ENCODE data around the gene DRC1. TPM values are rescaled to one million over a fixed set of nuclear protein-coding genes. Genes with fewer than 3 reads are reported as not detected.

DRC1 gene
- 0.11 to 0.35 TPM (median 0.29 TPM) in 5 replicates for total RNA-seq (2022; extraction: Qiagen RNA extraction)

GRCh38 chr2:26401739-26402541, at the start of gene DRC1:
TSS of gene DRC1 (plus strand) at chr2:26401920. CDS start at chr2:26401990, 70 bp downstream.

GRCh38 chr2:26477911-26478253, 76.2 kb downstream of the DRC1 start, which contains the start of gene OTOF:
TSS of gene OTOF (minus strand) at chr2:26478124.

Other genes starting within 250 kb of the DRC1 start
- gene GAREM2, start 228.8 kb upstream of the DRC1 start, total RNA-seq (2022; extraction: Qiagen RNA extraction): 6.1 to 8.0 TPM (median 7.4 TPM) in 5 replicates
- 112 to 149 TPM (median 119 TPM) in 5 replicates for gene HADHA, start 157.3 kb upstream of the DRC1 start, total RNA-seq (2022; extraction: Qiagen RNA extraction)
- 90.9 to 97.9 TPM (median 97.4 TPM) in 5 replicates for gene HADHB, start 157.0 kb upstream of the DRC1 start, total RNA-seq (2022; extraction: Qiagen RNA extraction)
- 14.5 to 17.1 TPM (median 16.0 TPM) in 5 replicates for gene SELENOI, start 55.8 kb upstream of the DRC1 start, total RNA-seq (2022; extraction: Qiagen RNA extraction)
- 0.06 to 0.15 TPM (median 0.10 TPM) in 4 of 5 replicates, not detected in the other for gene ADGRF3, start 55.1 kb upstream of the DRC1 start, total RNA-seq (2022; extraction: Qiagen RNA extraction)
- 0.11 to 0.26 TPM (median 0.13 TPM) in 5 replicates for gene OTOF, start 76.2 kb downstream of the DRC1 start, total RNA-seq (2022; extraction: Qiagen RNA extraction)
- gene CIB4, start 239.4 kb downstream of the DRC1 start, total RNA-seq (2022; extraction: Qiagen RNA extraction): 0.17 to 0.19 TPM in 2 of 5 replicates, not detected in the others

All from A549 treated with AZD2906 at 1 μM for 4 hours (cell line).